Peyer's patch (tissue), 4 donors: ENCODE measurements around the gene ANK2. TPM values are rescaled to one million over a fixed set of nuclear protein-coding genes. Genes with fewer than 3 reads are reported as not detected.

ENCODE experiments used
- DNase-seq, 3 donors: peaks; one replicate each; pipeline ENCODE4 v3.0.0-alpha.2; 2017 to 2019
- H3K27ac ChIP-seq, 4 donors: fragments of 200-600 bp; sonication (generic); one replicate each; pipeline ENCODE4 v1.5.1; 2016 to 2019
- H3K27me3 ChIP-seq, 2 donors: fragments of 200-600 bp; sonication (generic); one replicate each; pipeline ENCODE4 v1.5.1; 2019
- H3K36me3 ChIP-seq, 3 donors: fragments of 200-600 bp; sonication (generic); one replicate each; pipeline ENCODE4 v1.5.1; 2016 to 2019
- H3K4me1 ChIP-seq, 4 donors: fragments of 200-600 bp; sonication (generic); one replicate each; pipeline ENCODE4 v1.5.1; 2016 to 2019
- H3K4me3 ChIP-seq, 4 donors: fragments of 200-600 bp; sonication (generic); 1 replicate in 3 of 4; 2 replicates in 1 of 4; pipeline ENCODE4 v1.5.1; 2016 to 2019; ENCODE audit warnings: mild to moderate bottlenecking in 1 of 4
- H3K9me3 ChIP-seq, 4 donors: fragments of 200-600 bp; sonication (generic); one replicate each; pipeline ENCODE4 v1.5.1; 2016 to 2019; ENCODE audit warnings: mild to moderate bottlenecking in 1 of 4
- CTCF ChIP-seq, 6 experiments: fragments of 450-650 bp in 4 of 6; fragments of 200-600 bp in 2 of 6; sonication (generic) in 1 of 6; IDR thresholded peaks; one replicate each; pipeline ENCODE4 v1.5.1; 2017 to 2019; ENCODE audit warnings: antibody characterized with exemption in 6 of 6, mild to moderate bottlenecking in 3 of 6, moderate library complexity in 1 of 6
- POLR2A ChIP-seq, 2 donors: fragments of 450-650 bp; IDR thresholded peaks; one replicate each; pipeline ENCODE4 v1.5.1; 2017; ENCODE audit warnings: antibody characterized with exemption in 2 of 2, mild to moderate bottlenecking in 2 of 2, moderate library complexity in 2 of 2
- total RNA-seq, 4 donors: library from RNA; depleted of rRNA; stranded (reverse); fragments of >200 nt; gene quantifications; one replicate each; pipeline ENCODE4 v1.1.0, GENCODE V29; 2016

ANK2 gene
- total RNA-seq: 10 to 100 TPM in 3 of 4 donors, 1 to 10 TPM in 1; 5.3 to 85.0 (median 21.1) TPM

DNA sequence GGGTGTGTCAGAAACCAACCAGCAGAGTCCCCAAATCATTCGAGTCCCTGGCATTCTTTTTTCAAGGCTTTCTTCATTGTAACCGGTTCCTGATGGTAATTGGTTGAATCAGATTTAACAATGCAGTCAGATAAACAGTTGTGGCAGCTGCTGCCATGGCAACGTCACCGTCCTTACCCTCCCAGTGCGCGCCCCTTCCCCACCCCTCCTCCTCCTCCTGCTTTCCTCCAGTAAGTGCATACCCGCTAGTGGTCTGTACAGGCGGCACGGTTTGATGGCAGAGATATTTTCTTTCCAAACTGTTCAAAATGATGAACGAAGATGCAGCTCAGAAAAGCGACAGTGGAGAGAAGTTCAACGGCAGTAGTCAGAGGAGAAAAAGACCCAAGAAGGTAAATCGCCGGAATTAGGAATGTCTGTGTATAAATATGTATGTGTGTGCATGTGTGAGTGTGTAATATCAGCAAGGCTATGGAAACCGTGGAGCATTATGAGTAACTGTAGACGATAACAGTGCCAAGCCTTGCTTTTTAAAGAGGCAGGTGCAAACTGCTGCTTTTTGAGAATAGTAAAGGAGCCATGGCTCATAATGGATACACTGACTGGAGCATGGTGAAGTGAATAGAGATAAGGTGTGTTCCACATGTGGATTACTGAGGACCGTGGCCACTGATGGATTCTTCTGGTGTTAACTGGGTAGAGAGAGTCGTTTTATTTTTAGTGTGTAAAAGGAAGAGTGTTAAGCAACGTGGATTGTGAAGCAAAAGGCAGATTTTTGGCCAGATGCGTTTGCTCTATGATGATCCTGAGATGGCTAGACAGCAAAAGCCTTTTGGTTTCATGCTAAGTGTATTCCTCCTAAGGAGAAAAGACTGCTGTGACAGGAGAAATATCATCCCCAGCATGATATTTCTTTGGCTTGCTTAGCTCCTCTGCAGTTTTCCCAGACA, at the start of gene ANK2:
Gene ANK2, plus strand, starts transcription at position 233 of the 950 bp plus-strand sequence. Its CDS starts 76 bp downstream, at position 309.
- no peak for TF ChIP-seq POLR2A (IDR thresholded peaks at IDR 0.05)
- TF ChIP-seq CTCF (IDR thresholded peaks at IDR 0.05): no peak
- no peak for DNase-seq
- Histone ChIP-seq H3K27me3 (no peaks in the 10 kb centered on the region), H3K9me3 (no peaks in the 10 kb centered on the region), H3K36me3 (no peaks in the 10 kb centered on the region), H3K4me1 (no peaks in the 10 kb centered on the region), H3K4me3 (peak within 1 kb of the TSS in 1 of 4 donors; percentile 13), H3K27ac (no peak within 1 kb of the TSS)

- H3K36me3 ChIP-seq: no peaks in the 10 kb centered on the region
- H3K27me3 ChIP-seq: no peaks in the 10 kb centered on the region
- H3K9me3 ChIP-seq: no peaks in the 10 kb centered on the region
- TF ChIP-seq CTCF (IDR thresholded peaks at IDR 0.05): no peak
- H3K27ac ChIP-seq: no peak overlapping the region
- H3K4me3 ChIP-seq: no peak overlapping the region
- no peak for DNase-seq
- no peaks in the 10 kb centered on the region for H3K4me1 ChIP-seq
These were observed 45.6 kb upstream of the ANK2 start for GRCh38 chr4:113003841-113004240.

GRCh38 chr4:113004655-113005054, 44.8 kb upstream of the ANK2 start:
- Histone ChIP-seq H3K27me3 (no peaks in the 10 kb centered on the region), H3K9me3 (no peaks in the 10 kb centered on the region), H3K4me3 (no peak overlapping the region), H3K36me3 (no peaks in the 10 kb centered on the region), H3K4me1 (no peaks in the 10 kb centered on the region), H3K27ac (no peak overlapping the region)
- no peak for DNase-seq
- no peak for TF ChIP-seq CTCF (IDR thresholded peaks at IDR 0.05)
- TF ChIP-seq POLR2A (IDR thresholded peaks at IDR 0.05): no peak

- H3K4me3 ChIP-seq: no peak overlapping the region
- no peaks in the 10 kb centered on the region for H3K36me3 ChIP-seq
- H3K9me3 ChIP-seq: no peaks in the 10 kb centered on the region
- no peak overlapping the region for H3K27ac ChIP-seq
- no peaks in the 10 kb centered on the region for H3K27me3 ChIP-seq
- no peak for TF ChIP-seq CTCF (IDR thresholded peaks at IDR 0.05)
- TF ChIP-seq POLR2A (IDR thresholded peaks at IDR 0.05): no peak
- no peak for DNase-seq
- H3K4me1 ChIP-seq: no peaks in the 10 kb centered on the region
These were observed 42.8 kb upstream of the ANK2 start for GRCh38 chr4:113006632-113007031.

DNA sequence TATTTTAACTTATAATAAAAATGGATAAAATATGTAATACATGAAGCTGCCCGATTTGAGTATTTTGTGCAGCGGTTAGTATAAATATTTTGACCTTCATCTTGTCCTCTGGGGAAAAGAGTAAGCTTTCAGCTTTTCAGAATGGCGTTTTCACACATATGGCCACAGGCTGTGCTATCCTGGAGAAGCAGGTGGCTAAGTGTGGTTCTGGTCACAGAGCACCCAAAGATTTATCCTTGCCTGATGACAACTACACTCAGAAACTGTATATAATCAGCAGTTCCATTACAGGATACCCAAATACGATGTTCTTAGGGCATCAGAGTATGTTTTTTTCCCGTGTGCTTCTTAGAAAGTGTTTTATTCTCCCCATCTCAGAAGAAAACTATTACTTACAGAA, 42.3 kb upstream of the ANK2 start:
- Histone ChIP-seq H3K36me3 (no peaks in the 10 kb centered on the region), H3K4me3 (no peak overlapping the region), H3K27me3 (no peaks in the 10 kb centered on the region), H3K9me3 (no peaks in the 10 kb centered on the region), H3K4me1 (no peaks in the 10 kb centered on the region), H3K27ac (no peak overlapping the region)
- TF ChIP-seq POLR2A (IDR thresholded peaks at IDR 0.05) (no peak), CTCF (IDR thresholded peaks at IDR 0.05) (no peak)
- no peak for DNase-seq
